HepG2 (cell line): ENCODE measurements around the gene CENPB. TPM values are rescaled to one million over a fixed set of nuclear protein-coding genes. Genes with fewer than 3 reads are reported as not detected.

Experiments used
- CCDC6 ChIP-seq: sonication (generic); formaldehyde crosslinking; IDR thresholded peaks from 2 replicates; pipeline ENCODE4 v1.8.1; 2022; ENCODE audit warnings: mild to moderate bottlenecking, missing genetic modification reagents, moderate library complexity
- FOSL1 ChIP-seq: sonication (generic); formaldehyde crosslinking; IDR thresholded peaks from 2 replicates; pipeline ENCODE4 v1.9.0; 2021; ENCODE audit warnings: missing genetic modification reagents, borderline replicate concordance
- FOXC1 ChIP-seq: sonication (generic); formaldehyde crosslinking; IDR thresholded peaks from 2 replicates; pipeline ENCODE4 v1.8.0; 2022; ENCODE audit warnings: mild to moderate bottlenecking, missing genetic modification reagents, borderline replicate concordance
- GLMP ChIP-seq: sonication (generic); formaldehyde crosslinking; IDR thresholded peaks from 2 replicates; pipeline ENCODE4 v1.9.0; 2021; ENCODE audit warnings: missing genetic modification reagents, mild to moderate bottlenecking, borderline replicate concordance
- JUN ChIP-seq: sonication (generic); formaldehyde crosslinking; IDR thresholded peaks from 2 replicates; pipeline ENCODE4 v1.4.0; 2020; ENCODE audit warnings: mild to moderate bottlenecking, missing genetic modification reagents
- MAF1 ChIP-seq: sonication (generic); formaldehyde crosslinking; IDR thresholded peaks from 2 replicates; pipeline ENCODE4 v1.5.0; 2020; ENCODE audit warnings: missing genetic modification reagents, borderline replicate concordance
- MLLT10 ChIP-seq: sonication (generic); formaldehyde crosslinking; IDR thresholded peaks from 2 replicates; pipeline ENCODE4 v1.4.0; 2020; ENCODE audit warnings: missing genetic modification reagents
- NCOA5 ChIP-seq: sonication (generic); formaldehyde crosslinking; IDR thresholded peaks from 2 replicates; pipeline ENCODE4 v1.4.0; 2020; ENCODE audit warnings: missing genetic modification reagents
- POLR2G ChIP-seq: fragments of 200-400 bp; formaldehyde crosslinking; IDR thresholded peaks from 2 replicates; pipeline ENCODE4 v1.6.1; 2018; ENCODE audit warnings: mild to moderate bottlenecking, low read depth, low read length, moderate library complexity
- RORA ChIP-seq: sonication (generic); formaldehyde crosslinking; IDR thresholded peaks from 2 replicates; pipeline ENCODE4 v1.5.0; 2020; ENCODE audit warnings: mild to moderate bottlenecking, missing genetic modification reagents, moderate library complexity
- TARDBP ChIP-seq: sonication (generic); formaldehyde crosslinking; IDR thresholded peaks from 2 replicates; pipeline ENCODE4 v1.8.0; 2022; ENCODE audit warnings: mild to moderate bottlenecking, missing genetic modification reagents
- THYN1 ChIP-seq: sonication (generic); formaldehyde crosslinking; IDR thresholded peaks from 2 replicates; pipeline ENCODE4 v1.8.1; 2023; ENCODE audit warnings: low read depth, mild to moderate bottlenecking, moderate library complexity, missing genetic modification reagents, borderline replicate concordance
- TOE1 ChIP-seq: sonication (generic); formaldehyde crosslinking; IDR thresholded peaks from 2 replicates; pipeline ENCODE4 v1.4.0; 2020; ENCODE audit warnings: mild to moderate bottlenecking, missing genetic modification reagents
- TRIM24 ChIP-seq: sonication (generic); formaldehyde crosslinking; IDR thresholded peaks from 2 replicates; pipeline ENCODE4 v1.8.0; 2022; ENCODE audit warnings: mild to moderate bottlenecking, missing genetic modification reagents
- U2AF1 ChIP-seq: fragments of 200-400 bp; formaldehyde crosslinking; optimal IDR thresholded peaks from 2 replicates; pipeline ENCODE3; 2017; ENCODE audit warnings: mild to moderate bottlenecking, low read depth, low read length
- ZBTB34 ChIP-seq: sonication (generic); formaldehyde crosslinking; IDR thresholded peaks from 2 replicates; pipeline ENCODE4 v1.8.0; 2022; ENCODE audit warnings: mild to moderate bottlenecking, missing genetic modification reagents
- ZBTB38 ChIP-seq: sonication (generic); formaldehyde crosslinking; IDR thresholded peaks from 2 replicates; pipeline ENCODE4 v1.5.1; 2020; ENCODE audit warnings: mild to moderate bottlenecking, missing genetic modification reagents
- ZNF18 ChIP-seq: sonication (generic); formaldehyde crosslinking; IDR thresholded peaks from 2 replicates; pipeline ENCODE4 v1.8.0; 2022; ENCODE audit warnings: mild to moderate bottlenecking, missing genetic modification reagents; ENCODE audit not compliant: insufficient replicate concordance
- ZNF234 ChIP-seq: sonication (generic); formaldehyde crosslinking; conservative IDR thresholded peaks from 2 replicates; pipeline ENCODE4 v1.5.1; 2020; ENCODE audit warnings: mild to moderate bottlenecking, missing genetic modification reagents
- ZNF235 ChIP-seq: sonication (generic); formaldehyde crosslinking; IDR thresholded peaks from 2 replicates; pipeline ENCODE4 v1.8.1; 2023; ENCODE audit warnings: mild to moderate bottlenecking, missing genetic modification reagents, borderline replicate concordance
- ZNF383 ChIP-seq: sonication (generic); formaldehyde crosslinking; IDR thresholded peaks from 2 replicates; pipeline ENCODE4 v1.4.0; 2020; ENCODE audit warnings: missing genetic modification reagents, mild to moderate bottlenecking, borderline replicate concordance
- ZNF7 ChIP-seq: IDR thresholded peaks from 2 replicates; pipeline ENCODE4 v1.6.1; 2016; ENCODE audit warnings: missing biosample characterization, missing genetic modification reagents
- ZSCAN22 ChIP-seq: sonication (generic); formaldehyde crosslinking; IDR thresholded peaks from 2 replicates; pipeline ENCODE4 v1.4.0; 2020; ENCODE audit warnings: mild to moderate bottlenecking, missing genetic modification reagents
- polyA plus RNA-seq, 8 experiments: library from polyadenylated mRNA; depleted of rRNA in 3 of 8; stranded (reverse) in 7 of 8; unstranded in 1 of 8; fragments of >200 nt; fragmentation: Illumina TruSeq in 4 of 8; extraction: Trizol in 4 of 8; gene quantifications; 2 replicates each; pipeline versions ENCODE4 v1.2.1 to v1.2.3, GENCODE V29; 2011 to 2016; ENCODE audit warnings: low read depth in 4 of 8, missing spikeins in 1 of 8, mixed read lengths in 1 of 8; ENCODE audit not compliant: insufficient read depth in 1 of 8
- total RNA-seq, 5 experiments: library from RNA; depleted of rRNA; stranded (reverse); fragments of >200 nt; fragmentation: Illumina TruSeq; extraction: Trizol; gene quantifications; 2 replicates each; pipeline ENCODE4 v1.2.3, GENCODE V29; 2016; ENCODE audit warnings: low read depth in 1 of 5
- TF ChIP-seq, protein P1 (sequence below): sonication (generic); formaldehyde crosslinking; IDR thresholded peaks from 2 replicates; pipeline ENCODE4 v1.4.0; 2020; ENCODE audit warnings: missing genetic modification reagents, borderline replicate concordance

Gene CENPB
- total and polyA plus RNA-seq, 2 of the 13 experiments (the other 11 are each of a cell fraction or from before 2014, with no cell fraction given), result 10.4 to 54.5 TPM

- TF ChIP-seq ZNF383 (CRISPR knock-in tag) (peak; percentile 98), TRIM24 (no peak), FOXC1 (CRISPR knock-in tag) (peak; percentile 99), POLR2G (peak; percentile 92), RORA (CRISPR knock-in tag) (no peak), ZNF234 (peak; percentile 69), JUN (0 out of 2 replicates have a peak, but pooled peaks have one; percentile 41), TOE1 (CRISPR knock-in tag) (no peak; the same call in 1 of the 2 replicates), TARDBP (CRISPR knock-in tag) (peak; percentile 75; the same call in 1 of the 2 replicates), ZBTB38 (CRISPR knock-in tag) (peak; percentile 34), GLMP (CRISPR knock-in tag) (no peak), THYN1 (CRISPR knock-in tag) (0 out of 2 replicates have a peak, but pooled peaks have one; percentile 52), MLLT10 (0 out of 2 replicates have a peak, but pooled peaks have one; percentile 55), ZNF18 (CRISPR knock-in tag) (peak; percentile 92), ZSCAN22 (no peak), NCOA5 (CRISPR knock-in tag) (0 out of 2 replicates have a peak, but pooled peaks have one; percentile 84), CCDC6 (peak; percentile 40; the same call in 1 of the 2 replicates), ZNF7 (CRISPR knock-in tag) (peak; percentile 46; the same call in 1 of the 2 replicates), FOSL1 (CRISPR knock-in tag) (0 out of 2 replicates have a peak, but pooled peaks have one; percentile 67), MAF1 (0 out of 2 replicates have a peak, but pooled peaks have one; percentile 6), ZBTB34 (CRISPR knock-in tag) (no peak; the same call in 1 of the 2 replicates), U2AF1 (peak; percentile 96), ZNF235 (CRISPR knock-in tag) (peak; percentile 99)
- TF ChIP-seq, protein P1, sequence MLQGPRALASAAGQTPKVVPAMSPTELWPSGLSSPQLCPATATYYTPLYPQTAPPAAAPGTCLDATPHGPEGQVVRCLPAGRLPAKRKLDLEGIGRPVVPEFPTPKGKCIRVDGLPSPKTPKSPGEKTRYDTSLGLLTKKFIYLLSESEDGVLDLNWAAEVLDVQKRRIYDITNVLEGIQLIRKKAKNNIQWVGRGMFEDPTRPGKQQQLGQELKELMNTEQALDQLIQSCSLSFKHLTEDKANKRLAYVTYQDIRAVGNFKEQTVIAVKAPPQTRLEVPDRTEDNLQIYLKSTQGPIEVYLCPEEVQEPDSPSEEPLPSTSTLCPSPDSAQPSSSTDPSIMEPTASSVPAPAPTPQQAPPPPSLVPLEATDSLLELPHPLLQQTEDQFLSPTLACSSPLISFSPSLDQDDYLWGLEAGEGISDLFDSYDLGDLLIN, result peak; percentile 80; the same call in 1 of the 2 replicates
These were observed 18.9 kb downstream of the CENPB start, which contains the start of gene ADISSP (continued) for GRCh38 chr20:3767427-3768341.
